ENCODE data around the gene A1CF.
A peak's percentile ranks its signal among the peaks of the same experiment; 100 is the strongest.
"Not testable (repeated sequence)": the region's sequence is repeated elsewhere in the genome, so short reads cannot be mapped to it uniquely, and the experiment has no call there.

Gene A1CF

GRCh38 chr10:50787962-50788361 is 97.5 kb downstream of the A1CF start:
- H3K4ac ChIP-seq (ENCODE audit: low read length); H2AK5ac ChIP-seq (ENCODE audit: low read depth, low read length); H3K36me3 ChIP-seq (replicated peaks in 1 of 2; ENCODE audit: control insufficient read depth in 2 of 2, insufficient read depth in 2 of 2, low read length in 2 of 2); H3K4me2 ChIP-seq (ENCODE audit: insufficient read depth, low read length, poor library complexity, severe bottlenecking); H4K91ac ChIP-seq (ENCODE audit: low read depth, low read length, poor library complexity); H2BK120ac ChIP-seq (ENCODE audit: low read depth, low read length); H2BK5ac ChIP-seq (ENCODE audit: low read length); H3K27me3 ChIP-seq (ENCODE audit: control insufficient read depth in 3 of 3, insufficient read depth in 3 of 3, low read depth in 1 of 3, low read length in 3 of 3); H3K4me1 ChIP-seq (ENCODE audit: control insufficient read depth in 2 of 2, insufficient read depth in 1 of 2, low read depth in 1 of 2, low read length in 2 of 2); H3K14ac ChIP-seq (ENCODE audit: low read length); H2BK12ac ChIP-seq (ENCODE audit: low read length); H2BK15ac ChIP-seq (ENCODE audit: low read length); H2AFZ ChIP-seq (ENCODE audit: low read length); H3K79me1 ChIP-seq (ENCODE audit: low read depth, low read length); H3K23ac ChIP-seq (ENCODE audit: low read depth, low read length, poor library complexity); H3K4me3 ChIP-seq (ENCODE audit: low read length in 2 of 2); H4K8ac ChIP-seq (ENCODE audit: low read depth, low read length); H3K27ac ChIP-seq (replicated peaks; ENCODE audit: low read length); H3K18ac ChIP-seq (ENCODE audit: low read length); DNase-seq (ENCODE audit: low spot score); H3K9me3 ChIP-seq (replicated peaks in 1 of 2; ENCODE audit: control insufficient read depth in 2 of 2, insufficient read depth in 1 of 2, low read depth in 1 of 2, low read length in 2 of 2): not testable (repeated sequence)
- no CpG with 5 or more reads among the region's 5 CpGs for WGBS, 2 donors (ENCODE audit: extremely low coverage in 2 of 2, insufficient read length in 2 of 2, insufficient replicate concordance in 1 of 2)
- peak overlapping the region; percentile 21 for H3K9ac ChIP-seq (ENCODE audit: low read depth, low read length, poor library complexity)

- H3K4me3 ChIP-seq (ENCODE audit: low read length in 2 of 2); H4K8ac ChIP-seq (ENCODE audit: low read depth, low read length); H2BK120ac ChIP-seq (ENCODE audit: low read depth, low read length); H3K36me3 ChIP-seq (replicated peaks in 1 of 2; ENCODE audit: control insufficient read depth in 2 of 2, insufficient read depth in 2 of 2, low read length in 2 of 2); H2BK5ac ChIP-seq (ENCODE audit: low read length); H3K14ac ChIP-seq (ENCODE audit: low read length); H2AFZ ChIP-seq (ENCODE audit: low read length); H3K4me1 ChIP-seq (ENCODE audit: control insufficient read depth in 2 of 2, insufficient read depth in 1 of 2, low read depth in 1 of 2, low read length in 2 of 2); H3K9ac ChIP-seq (ENCODE audit: low read depth, low read length, poor library complexity); H3K27me3 ChIP-seq (ENCODE audit: control insufficient read depth in 3 of 3, insufficient read depth in 3 of 3, low read depth in 1 of 3, low read length in 3 of 3); H2BK12ac ChIP-seq (ENCODE audit: low read length); H3K18ac ChIP-seq (ENCODE audit: low read length); H2AK5ac ChIP-seq (ENCODE audit: low read depth, low read length); H3K23ac ChIP-seq (ENCODE audit: low read depth, low read length, poor library complexity); DNase-seq (ENCODE audit: low spot score); H4K91ac ChIP-seq (ENCODE audit: low read depth, low read length, poor library complexity); H2BK15ac ChIP-seq (ENCODE audit: low read length); H3K79me1 ChIP-seq (ENCODE audit: low read depth, low read length); H3K9me3 ChIP-seq (replicated peaks in 1 of 2; ENCODE audit: control insufficient read depth in 2 of 2, insufficient read depth in 1 of 2, low read depth in 1 of 2, low read length in 2 of 2); H3K4me2 ChIP-seq (ENCODE audit: insufficient read depth, low read length, poor library complexity, severe bottlenecking); H3K4ac ChIP-seq (ENCODE audit: low read length); H3K27ac ChIP-seq (replicated peaks; ENCODE audit: low read length): not testable (repeated sequence)
These were observed 103.4 kb downstream of the A1CF start for GRCh38 chr10:50782017-50782416.

- DNase-seq (ENCODE audit: low spot score); H3K14ac ChIP-seq (ENCODE audit: low read length); H3K27me3 ChIP-seq (ENCODE audit: control insufficient read depth in 3 of 3, insufficient read depth in 3 of 3, low read depth in 1 of 3, low read length in 3 of 3); H3K79me1 ChIP-seq (ENCODE audit: low read depth, low read length); H3K18ac ChIP-seq (ENCODE audit: low read length); H2AFZ ChIP-seq (ENCODE audit: low read length); H3K23ac ChIP-seq (ENCODE audit: low read depth, low read length, poor library complexity); H2BK5ac ChIP-seq (ENCODE audit: low read length); H3K4me2 ChIP-seq (ENCODE audit: insufficient read depth, low read length, poor library complexity, severe bottlenecking); H2BK12ac ChIP-seq (ENCODE audit: low read length); H3K4me3 ChIP-seq (ENCODE audit: low read length in 2 of 2); H3K27ac ChIP-seq (replicated peaks; ENCODE audit: low read length); H4K91ac ChIP-seq (ENCODE audit: low read depth, low read length, poor library complexity); H2AK5ac ChIP-seq (ENCODE audit: low read depth, low read length); H3K36me3 ChIP-seq (replicated peaks in 1 of 2; ENCODE audit: control insufficient read depth in 2 of 2, insufficient read depth in 2 of 2, low read length in 2 of 2); H3K9me3 ChIP-seq (replicated peaks in 1 of 2; ENCODE audit: control insufficient read depth in 2 of 2, insufficient read depth in 1 of 2, low read depth in 1 of 2, low read length in 2 of 2); H4K8ac ChIP-seq (ENCODE audit: low read depth, low read length); H2BK120ac ChIP-seq (ENCODE audit: low read depth, low read length); H2BK15ac ChIP-seq (ENCODE audit: low read length); H3K4me1 ChIP-seq (ENCODE audit: control insufficient read depth in 2 of 2, insufficient read depth in 1 of 2, low read depth in 1 of 2, low read length in 2 of 2); H3K9ac ChIP-seq (ENCODE audit: low read depth, low read length, poor library complexity); H3K4ac ChIP-seq (ENCODE audit: low read length): not testable (repeated sequence)
- no CpG with 5 or more reads among the region's 1 CpG for WGBS, 2 donors (ENCODE audit: extremely low coverage in 2 of 2, insufficient read length in 2 of 2, insufficient replicate concordance in 1 of 2)
These were observed 105.4 kb downstream of the A1CF start for GRCh38 chr10:50780036-50780435.

- not testable (repeated sequence) for H2AFZ ChIP-seq (ENCODE audit: low read length); H3K27ac ChIP-seq (replicated peaks; ENCODE audit: low read length)
These were observed 110.6 kb downstream of the A1CF start for GRCh38 chr10:50774868-50775267.

More at GRCh38 chr10:50774868-50775267, 110.6 kb downstream of the A1CF start:
- H2BK12ac ChIP-seq (ENCODE audit: low read length); H3K27me3 ChIP-seq (ENCODE audit: control insufficient read depth in 3 of 3, insufficient read depth in 3 of 3, low read depth in 1 of 3, low read length in 3 of 3); H4K8ac ChIP-seq (ENCODE audit: low read depth, low read length); H3K18ac ChIP-seq (ENCODE audit: low read length); H3K14ac ChIP-seq (ENCODE audit: low read length); H3K23ac ChIP-seq (ENCODE audit: low read depth, low read length, poor library complexity); H2AK5ac ChIP-seq (ENCODE audit: low read depth, low read length); H3K4me2 ChIP-seq (ENCODE audit: insufficient read depth, low read length, poor library complexity, severe bottlenecking); H3K4me3 ChIP-seq (ENCODE audit: low read length in 2 of 2); H3K9ac ChIP-seq (ENCODE audit: low read depth, low read length, poor library complexity); DNase-seq (ENCODE audit: low spot score); H3K4me1 ChIP-seq (ENCODE audit: control insufficient read depth in 2 of 2, insufficient read depth in 1 of 2, low read depth in 1 of 2, low read length in 2 of 2); H2BK5ac ChIP-seq (ENCODE audit: low read length); H3K79me1 ChIP-seq (ENCODE audit: low read depth, low read length); H3K4ac ChIP-seq (ENCODE audit: low read length); H3K9me3 ChIP-seq (replicated peaks in 1 of 2; ENCODE audit: control insufficient read depth in 2 of 2, insufficient read depth in 1 of 2, low read depth in 1 of 2, low read length in 2 of 2); H2BK120ac ChIP-seq (ENCODE audit: low read depth, low read length); H2BK15ac ChIP-seq (ENCODE audit: low read length); H4K91ac ChIP-seq (ENCODE audit: low read depth, low read length, poor library complexity); H3K36me3 ChIP-seq (replicated peaks in 1 of 2; ENCODE audit: control insufficient read depth in 2 of 2, insufficient read depth in 2 of 2, low read length in 2 of 2): not testable (repeated sequence)
- no CpG with 5 or more reads among the region's 2 CpGs for WGBS, 2 donors (ENCODE audit: extremely low coverage in 2 of 2, insufficient read length in 2 of 2, insufficient replicate concordance in 1 of 2)

All from neuronal stem cell (in vitro differentiated cells).